ENCODE results near the gene ABCA8. TPM values are rescaled to one million over a fixed set of nuclear protein-coding genes. Genes with fewer than 3 reads are reported as not detected.

The ABCA8 gene
- total RNA-seq, 4 donors from 2014 or later: 235 to 365 (median 316) TPM

DNA sequence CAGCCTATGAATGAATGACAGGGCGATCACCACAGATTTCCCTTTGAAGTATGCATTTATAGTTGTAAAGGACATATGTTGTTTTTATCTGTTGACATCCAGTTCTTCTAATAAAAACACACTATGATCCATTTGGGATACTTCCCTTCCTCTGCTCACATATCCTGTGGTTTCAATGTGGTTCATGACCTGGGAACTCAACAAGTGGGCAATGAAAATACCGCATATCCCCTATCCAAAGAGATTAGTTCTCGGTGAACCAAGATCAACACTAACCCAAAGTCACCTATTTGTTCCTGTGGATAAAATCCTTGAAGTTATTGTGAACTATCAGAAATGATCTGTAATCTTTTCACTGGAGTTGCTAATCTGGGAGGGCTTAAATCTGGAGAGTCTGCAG, 16.0 kb downstream of the ABCA8 start:
- 67 to 77% methylated on average over 3 of the region's 3 CpGs for WGBS, 2 donors
- no peak for DNase-seq (ENCODE audit: low spot score in 2 of 2)
- Histone ChIP-seq H3K4me3 (no peak overlapping the region), H3K4me1 (peaks cover 0 to 23% (median 5%) of the 10 kb centered on the region in 4 donors), H3K9me3 (no peaks in the 10 kb centered on the region), H3K36me3 (peaks cover 0 to 44% (median 0%) of the 10 kb centered on the region in 3 donors), H3K27me3 (no peaks in the 10 kb centered on the region), H3K27ac (no peak overlapping the region)
- TF ChIP-seq, protein P1, sequence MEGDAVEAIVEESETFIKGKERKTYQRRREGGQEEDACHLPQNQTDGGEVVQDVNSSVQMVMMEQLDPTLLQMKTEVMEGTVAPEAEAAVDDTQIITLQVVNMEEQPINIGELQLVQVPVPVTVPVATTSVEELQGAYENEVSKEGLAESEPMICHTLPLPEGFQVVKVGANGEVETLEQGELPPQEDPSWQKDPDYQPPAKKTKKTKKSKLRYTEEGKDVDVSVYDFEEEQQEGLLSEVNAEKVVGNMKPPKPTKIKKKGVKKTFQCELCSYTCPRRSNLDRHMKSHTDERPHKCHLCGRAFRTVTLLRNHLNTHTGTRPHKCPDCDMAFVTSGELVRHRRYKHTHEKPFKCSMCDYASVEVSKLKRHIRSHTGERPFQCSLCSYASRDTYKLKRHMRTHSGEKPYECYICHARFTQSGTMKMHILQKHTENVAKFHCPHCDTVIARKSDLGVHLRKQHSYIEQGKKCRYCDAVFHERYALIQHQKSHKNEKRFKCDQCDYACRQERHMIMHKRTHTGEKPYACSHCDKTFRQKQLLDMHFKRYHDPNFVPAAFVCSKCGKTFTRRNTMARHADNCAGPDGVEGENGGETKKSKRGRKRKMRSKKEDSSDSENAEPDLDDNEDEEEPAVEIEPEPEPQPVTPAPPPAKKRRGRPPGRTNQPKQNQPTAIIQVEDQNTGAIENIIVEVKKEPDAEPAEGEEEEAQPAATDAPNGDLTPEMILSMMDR (IDR thresholded peaks at IDR 0.05): no peak
- no peak for TF ChIP-seq POLR2A (IDR thresholded peaks at IDR 0.05)
- no peak for TF ChIP-seq EP300 (IDR thresholded peaks at IDR 0.05)

DNA sequence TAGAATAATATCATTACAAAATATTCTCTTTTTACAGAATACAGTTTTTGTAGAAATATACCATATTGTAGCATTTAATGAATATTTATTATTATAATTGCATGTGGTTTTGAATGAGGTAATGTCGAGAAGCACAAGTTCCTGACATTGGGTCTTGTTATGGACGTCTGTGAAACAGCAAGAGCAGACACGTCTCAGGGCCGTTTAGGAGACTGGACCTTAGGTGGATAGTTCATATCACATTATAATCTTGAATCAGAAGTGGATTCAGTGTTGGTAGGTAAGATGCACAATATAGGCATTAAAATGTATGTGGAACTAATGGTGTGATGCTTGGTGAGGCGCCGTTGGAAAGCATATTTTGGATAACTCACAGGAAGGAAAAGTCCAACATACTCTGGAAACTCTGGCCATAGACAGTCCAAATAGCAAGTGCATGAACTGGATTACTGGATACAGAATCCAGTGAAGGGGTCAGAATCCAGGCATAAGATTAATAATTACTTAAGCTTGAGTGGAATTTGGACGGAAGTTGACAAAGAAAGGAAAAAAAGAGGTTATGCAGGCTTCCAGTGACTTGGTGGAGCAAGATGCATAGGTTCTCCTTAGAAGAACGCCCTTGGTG, 17.2 kb downstream of the ABCA8 start:
- no peaks in the 10 kb centered on the region for H3K9me3 ChIP-seq
- DNase-seq (ENCODE audit: low spot score in 2 of 2): no peak
- no peaks in the 10 kb centered on the region for H3K27me3 ChIP-seq
- peaks cover 0 to 18% (median 5%) of the 10 kb centered on the region in 4 donors for H3K4me1 ChIP-seq
- WGBS, 2 donors: 80 to 81% methylated on average over 8 of the region's 8 CpGs
- H3K27ac ChIP-seq: no peak overlapping the region
- no peak overlapping the region for H3K4me3 ChIP-seq
- TF ChIP-seq EP300 (IDR thresholded peaks at IDR 0.05) (no peak), POLR2A (IDR thresholded peaks at IDR 0.05) (no peak)
- TF ChIP-seq, protein P1 (IDR thresholded peaks at IDR 0.05): no peak
- H3K36me3 ChIP-seq: peaks cover 0 to 45% (median 0%) of the 10 kb centered on the region in 3 donors

DNA sequence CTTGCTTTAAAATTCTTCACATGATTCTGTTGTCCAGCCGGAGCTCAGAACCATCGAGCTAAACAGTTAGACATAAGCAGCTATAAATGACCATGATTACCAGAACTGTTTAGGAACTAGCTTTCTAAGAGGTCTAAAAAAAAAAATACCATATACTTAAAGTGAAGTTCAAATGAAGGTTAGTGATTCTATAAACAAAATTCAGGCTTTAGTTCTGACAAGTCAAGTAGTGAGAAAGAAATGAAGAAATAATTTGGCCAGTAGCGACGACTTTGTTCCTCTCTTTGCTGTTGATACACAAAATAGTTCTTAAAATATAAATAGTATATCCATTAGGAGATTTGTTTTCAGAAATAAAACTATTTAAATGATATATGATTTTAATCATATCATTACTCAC, 27.7 kb downstream of the ABCA8 start:
- no peaks in the 10 kb centered on the region for H3K9me3 ChIP-seq
- 69 to 71% methylated on average over 4 of the region's 4 CpGs for WGBS, 2 donors
- no peak for DNase-seq (ENCODE audit: low spot score in 2 of 2)
- no peaks in the 10 kb centered on the region for H3K27me3 ChIP-seq
- H3K4me3 ChIP-seq: no peak overlapping the region
- H3K27ac ChIP-seq: peak overlapping the region in 3 of 4 donors; percentile 21 to 80 (median 42)
- H3K4me1 ChIP-seq: peaks cover 0 to 51% (median 0%) of the 10 kb centered on the region in 4 donors
- H3K36me3 ChIP-seq: peaks cover 0 to 50% (median 2%) of the 10 kb centered on the region in 3 donors
- TF ChIP-seq, protein P1 (IDR thresholded peaks at IDR 0.05): no peak
- TF ChIP-seq POLR2A (IDR thresholded peaks at IDR 0.05): no peak
- no peak for TF ChIP-seq EP300 (IDR thresholded peaks at IDR 0.05)

DNA sequence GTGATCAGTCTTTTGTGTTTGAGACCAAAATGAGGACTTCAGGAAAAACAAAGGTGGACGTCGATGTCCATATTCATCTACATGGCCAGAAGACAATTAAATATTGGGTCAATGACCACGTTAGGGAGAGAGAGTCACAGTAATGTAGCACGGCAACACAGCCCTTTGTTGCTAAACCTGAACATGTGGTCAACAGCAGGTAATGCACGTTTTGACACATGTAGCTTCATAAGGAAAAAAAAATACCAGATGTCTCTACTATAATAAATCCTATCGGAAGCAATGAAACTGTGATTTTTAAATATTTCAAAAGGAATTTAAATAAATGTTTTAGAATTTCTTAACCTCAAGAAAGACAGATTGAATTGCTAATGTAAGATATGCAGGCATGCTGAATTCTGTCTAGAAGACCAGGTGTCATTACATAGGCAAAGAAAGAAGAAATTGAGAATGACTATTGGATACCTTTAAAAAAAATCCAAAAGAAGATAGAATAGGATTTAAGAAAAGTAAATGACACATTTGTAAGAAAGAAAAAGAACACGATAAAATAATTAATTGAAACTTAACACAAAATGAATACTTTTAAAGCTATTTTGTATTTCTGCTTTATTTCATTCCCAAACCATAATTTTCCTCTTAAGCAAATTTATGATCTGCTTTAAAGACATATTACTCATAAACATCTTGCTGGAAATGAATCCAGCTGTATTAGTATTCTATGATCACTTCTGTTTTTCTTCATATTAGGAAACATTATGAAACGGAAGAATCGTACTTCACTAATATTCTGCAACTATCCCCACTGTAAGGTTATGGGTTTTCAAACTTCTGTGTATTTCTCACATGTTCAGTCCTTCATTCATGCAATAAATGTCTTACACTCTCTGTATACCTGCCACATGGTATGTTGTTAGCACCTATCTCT, 30.1 kb downstream of the ABCA8 start:
- Histone ChIP-seq H3K4me3 (no peak overlapping the region), H3K27me3 (no peaks in the 10 kb centered on the region), H3K9me3 (no peaks in the 10 kb centered on the region), H3K4me1 (peaks cover 0 to 44% (median 0%) of the 10 kb centered on the region in 4 donors), H3K27ac (no peak overlapping the region), H3K36me3 (peaks cover 0 to 53% (median 2%) of the 10 kb centered on the region in 3 donors)
- DNase-seq (ENCODE audit: low spot score in 2 of 2): no peak
- 79 to 87% methylated on average over 9 of the region's 9 CpGs for WGBS, 2 donors
- TF ChIP-seq, protein P1 (IDR thresholded peaks at IDR 0.05): no peak
- TF ChIP-seq EP300 (IDR thresholded peaks at IDR 0.05) (no peak), POLR2A (IDR thresholded peaks at IDR 0.05) (no peak)
